GM12801 (cell line): ENCODE measurements around the gene PSORS1C2.

Experiments used
- TF ChIP-seq, protein P1 (sequence below): IDR thresholded peaks from one replicate; pipeline ENCODE4 v1.5.1; 2011; ENCODE audit warnings: control low read depth; ENCODE audit not compliant: insufficient read length; ENCODE audit errors: extremely low read depth

The PSORS1C2 gene

DNA sequence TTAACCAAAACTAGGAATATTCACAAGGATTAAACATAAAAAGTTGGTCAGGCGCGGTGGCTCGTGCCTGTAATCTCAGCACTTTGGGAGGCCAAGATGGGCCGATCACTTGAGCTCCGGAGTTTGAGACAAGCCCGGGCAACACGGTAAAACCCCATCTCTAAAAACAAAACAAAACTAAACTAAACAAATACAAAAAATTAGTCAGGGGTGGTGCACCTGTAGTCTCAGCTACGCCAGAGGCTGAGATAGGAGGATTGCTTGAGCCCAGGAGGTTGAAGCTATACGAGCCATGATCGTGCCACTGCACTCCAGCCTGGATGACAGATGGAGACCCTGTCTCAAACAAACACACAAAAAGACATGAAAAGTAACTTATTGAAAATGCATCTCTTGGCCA, 3.2 kb downstream of the PSORS1C2 start:
- TF ChIP-seq, protein P1, sequence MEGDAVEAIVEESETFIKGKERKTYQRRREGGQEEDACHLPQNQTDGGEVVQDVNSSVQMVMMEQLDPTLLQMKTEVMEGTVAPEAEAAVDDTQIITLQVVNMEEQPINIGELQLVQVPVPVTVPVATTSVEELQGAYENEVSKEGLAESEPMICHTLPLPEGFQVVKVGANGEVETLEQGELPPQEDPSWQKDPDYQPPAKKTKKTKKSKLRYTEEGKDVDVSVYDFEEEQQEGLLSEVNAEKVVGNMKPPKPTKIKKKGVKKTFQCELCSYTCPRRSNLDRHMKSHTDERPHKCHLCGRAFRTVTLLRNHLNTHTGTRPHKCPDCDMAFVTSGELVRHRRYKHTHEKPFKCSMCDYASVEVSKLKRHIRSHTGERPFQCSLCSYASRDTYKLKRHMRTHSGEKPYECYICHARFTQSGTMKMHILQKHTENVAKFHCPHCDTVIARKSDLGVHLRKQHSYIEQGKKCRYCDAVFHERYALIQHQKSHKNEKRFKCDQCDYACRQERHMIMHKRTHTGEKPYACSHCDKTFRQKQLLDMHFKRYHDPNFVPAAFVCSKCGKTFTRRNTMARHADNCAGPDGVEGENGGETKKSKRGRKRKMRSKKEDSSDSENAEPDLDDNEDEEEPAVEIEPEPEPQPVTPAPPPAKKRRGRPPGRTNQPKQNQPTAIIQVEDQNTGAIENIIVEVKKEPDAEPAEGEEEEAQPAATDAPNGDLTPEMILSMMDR, result no peak

DNA sequence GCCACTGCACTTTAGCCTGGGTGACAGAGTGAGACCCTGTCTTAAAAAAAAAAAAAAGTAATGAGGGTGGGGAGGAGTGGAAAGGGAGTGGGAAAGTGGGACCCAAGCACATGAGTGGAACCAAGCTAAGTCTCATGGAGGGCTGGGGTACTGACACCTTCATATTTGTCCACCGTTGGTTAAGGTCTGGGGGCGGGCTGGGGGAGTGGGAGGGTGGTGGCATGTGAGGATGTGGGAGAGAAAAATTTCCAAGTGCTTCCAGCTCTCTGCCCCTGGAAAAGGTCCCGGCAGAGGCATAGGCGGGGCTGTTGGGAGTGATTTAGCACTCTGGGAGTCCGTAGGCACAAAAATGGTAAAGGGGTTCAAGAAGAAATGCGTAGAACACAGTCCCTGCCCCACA, 6.1 kb downstream of the PSORS1C2 start:
- TF ChIP-seq, protein P1, result no peak

DNA sequence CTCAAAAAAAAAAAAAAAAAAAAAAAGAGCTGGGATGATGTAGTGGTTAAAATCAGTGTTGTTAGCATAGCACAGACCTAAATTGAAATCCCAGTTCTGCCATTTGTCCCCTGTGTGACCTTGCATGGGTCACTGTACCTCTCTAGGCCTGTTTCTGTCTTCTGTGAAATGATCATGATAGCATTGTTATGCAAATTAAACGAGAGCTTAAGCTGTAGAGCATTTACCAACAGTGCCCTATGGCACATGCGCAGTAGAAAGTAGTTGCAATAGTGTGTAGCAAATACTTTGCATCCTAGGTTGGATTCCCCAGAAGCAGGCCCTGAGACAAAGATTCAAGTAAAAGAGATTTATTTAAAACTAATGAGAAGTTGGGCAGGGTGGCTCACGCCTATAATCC, 7.3 kb downstream of the PSORS1C2 start:
- TF ChIP-seq, protein P1, result no peak

DNA sequence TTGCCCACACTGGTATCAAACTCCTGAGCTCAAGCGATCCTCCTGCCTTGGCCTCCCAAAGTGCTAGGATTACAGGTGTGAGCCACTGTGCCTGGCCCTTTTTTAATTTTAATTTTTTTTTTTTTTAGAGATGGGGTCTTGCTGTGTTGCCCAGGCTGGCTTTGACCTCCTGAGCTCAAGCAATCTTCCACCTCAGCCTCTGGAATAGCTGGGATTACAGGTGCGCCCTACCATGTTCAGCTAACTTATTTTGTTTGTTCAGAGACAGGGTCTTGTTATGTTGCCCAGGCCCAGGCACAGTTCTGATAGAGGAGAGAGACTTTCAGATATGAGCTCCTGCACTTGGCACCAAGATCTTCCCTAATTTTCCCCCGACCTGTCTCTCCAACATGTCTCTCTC, 8.1 kb downstream of the PSORS1C2 start:
- TF ChIP-seq, protein P1, result no peak

DNA sequence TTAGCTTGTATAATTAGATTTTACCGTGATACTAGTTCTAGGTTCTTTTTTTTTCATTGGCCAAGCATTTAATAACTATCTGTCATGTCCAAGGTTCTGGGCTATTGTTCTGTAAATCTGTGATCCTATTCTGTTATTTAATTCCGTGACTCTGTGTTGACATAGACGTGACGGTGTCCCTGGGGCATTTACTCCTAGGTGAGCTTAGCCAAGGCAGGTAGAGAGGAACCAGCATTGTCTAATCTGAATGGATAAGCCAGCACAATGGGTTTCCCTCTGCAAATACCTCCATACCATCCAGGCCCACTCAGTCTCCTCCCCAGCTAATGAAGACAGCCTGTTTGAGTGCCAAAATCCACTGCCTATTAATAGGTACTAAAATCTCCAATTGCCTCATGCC, 9.7 kb downstream of the PSORS1C2 start:
- TF ChIP-seq, protein P1, result no peak

DNA sequence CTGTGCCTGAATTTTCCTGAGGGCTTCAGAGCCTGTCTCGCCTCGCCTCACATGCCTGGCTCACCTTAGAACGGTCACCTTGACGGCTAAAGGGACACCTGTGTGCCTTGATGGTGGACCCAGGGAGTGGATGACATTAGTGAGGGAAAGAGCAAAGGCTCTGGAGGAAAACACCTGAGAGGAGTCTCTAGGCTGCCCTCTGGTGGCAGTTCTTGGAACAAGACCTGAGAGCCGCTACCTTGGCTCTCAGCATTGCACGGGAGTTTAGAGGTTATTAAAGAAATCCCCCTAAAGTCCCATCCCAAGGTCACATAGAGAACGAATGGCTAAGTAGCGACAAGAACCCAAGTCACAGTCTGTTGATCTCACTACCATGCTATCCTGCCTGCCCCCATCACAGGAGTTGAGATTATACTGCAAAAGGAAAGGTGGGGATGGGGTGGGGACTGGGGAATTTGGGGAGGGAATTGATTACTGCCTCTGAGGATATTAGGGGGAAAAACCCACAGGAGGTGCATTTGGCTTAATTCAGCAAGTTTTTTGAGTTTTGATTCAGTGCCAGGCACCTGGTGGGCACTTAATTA, 10.7 kb downstream of the PSORS1C2 start:
- TF ChIP-seq, protein P1, result peak; percentile 6

DNA sequence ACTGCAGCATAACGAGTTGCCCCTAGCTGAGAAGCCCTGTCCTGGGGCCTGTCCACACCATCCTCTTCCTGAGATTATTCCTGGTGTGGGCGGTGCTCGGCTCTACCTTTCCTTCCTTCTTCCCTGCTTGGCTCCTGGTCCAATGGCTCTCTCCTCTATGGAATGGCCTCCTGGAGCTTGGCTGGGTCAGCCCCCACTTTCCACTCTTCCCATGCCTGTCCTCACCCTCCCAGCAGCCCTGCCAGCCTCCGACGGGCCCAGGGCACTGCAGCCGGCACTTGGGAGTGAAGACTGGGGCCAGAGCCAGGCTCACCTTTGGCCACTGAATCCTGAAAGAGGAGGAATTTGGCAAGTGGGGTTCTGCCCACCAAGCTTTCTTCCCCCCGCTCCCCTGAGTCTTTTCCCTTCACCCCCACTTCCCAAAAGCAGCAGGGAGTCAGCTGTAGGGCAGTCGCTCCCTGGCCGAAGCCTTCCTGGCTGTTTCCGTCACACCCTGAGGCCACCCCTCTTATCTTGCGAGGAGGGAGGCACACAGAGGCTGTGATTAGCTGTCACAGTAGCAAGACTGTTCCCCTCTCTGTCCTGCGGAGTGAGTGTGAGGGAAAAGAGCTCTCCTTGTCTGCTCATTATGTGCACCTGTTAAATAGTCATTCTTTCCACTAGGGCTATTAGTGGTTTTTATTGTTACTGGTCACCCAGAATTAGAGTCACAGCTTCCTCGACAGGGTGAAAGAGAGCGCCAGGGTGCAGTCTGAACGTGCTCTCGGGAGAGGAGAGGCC, 12.3 kb downstream of the PSORS1C2 start:
- TF ChIP-seq, protein P1, result no peak
